Measurements from ENCODE around the gene CLIC4.
"Not testable (repeated sequence)": the region's sequence is repeated elsewhere in the genome, so short reads cannot be mapped to it uniquely, and the experiment has no call there.

The CLIC4 gene

GRCh38 chr1:24886241-24886640, 141.0 kb downstream of the CLIC4 start:
- DNase-seq: no peak

- DNase-seq: no peak
These were observed 143.1 kb downstream of the CLIC4 start for GRCh38 chr1:24888061-24888970.

- no peak for DNase-seq
These were observed 143.9 kb downstream of the CLIC4 start for GRCh38 chr1:24888971-24889676.

GRCh38 chr1:24890887-24891286, 145.6 kb downstream of the CLIC4 start:
- DNase-seq: no peak

- DNase-seq: not testable (repeated sequence)
These were observed 146.1 kb downstream of the CLIC4 start for GRCh38 chr1:24891367-24891766.

GRCh38 chr1:24892188-24893153, 147.2 kb downstream of the CLIC4 start:
- no peak for DNase-seq

GRCh38 chr1:24893431-24893830, 148.2 kb downstream of the CLIC4 start:
- no peak for DNase-seq
